DMS79 (cell line): Measurements from ENCODE around the gene KIF3A.

ENCODE experiments used
- DNase-seq: peaks from one replicate; lab custom pipeline; 2025; lab: John Stamatoyannopoulos, UW

Gene KIF3A

DNA sequence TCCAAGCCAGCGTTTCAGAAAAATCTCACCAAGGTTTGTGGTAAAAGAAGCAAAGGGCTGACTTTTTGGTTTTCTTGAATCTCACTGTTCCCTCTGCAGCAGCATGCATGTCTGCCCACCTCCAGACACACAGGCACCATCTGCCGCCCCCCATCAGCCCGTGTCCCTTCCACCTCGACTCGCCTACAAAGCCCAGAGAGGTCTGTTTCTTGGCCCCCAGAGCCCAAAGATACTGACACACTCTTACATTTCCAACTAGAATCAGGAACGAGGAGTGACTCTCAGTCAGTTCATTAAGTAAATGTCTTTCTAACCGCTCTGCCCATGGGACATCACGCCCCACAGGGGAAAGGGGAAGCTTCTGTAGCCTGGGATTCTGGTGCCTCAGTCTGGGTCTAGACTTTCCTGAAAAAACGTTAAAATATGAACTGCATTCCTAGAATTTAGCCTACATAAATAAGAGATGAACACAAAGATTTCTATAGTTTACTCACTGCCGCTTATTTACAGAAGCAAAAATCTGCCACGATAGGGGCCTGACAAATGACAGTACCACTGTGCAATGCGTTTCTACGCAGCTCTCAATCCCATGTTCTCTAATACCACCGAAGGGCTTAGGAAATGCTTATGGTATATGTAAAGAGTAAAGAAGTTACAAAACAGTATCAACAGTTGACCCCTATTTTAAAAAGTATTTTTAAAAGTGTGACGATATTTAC lies 59.5 kb downstream of the KIF3A start:
- DNase-seq: no peak

DNA sequence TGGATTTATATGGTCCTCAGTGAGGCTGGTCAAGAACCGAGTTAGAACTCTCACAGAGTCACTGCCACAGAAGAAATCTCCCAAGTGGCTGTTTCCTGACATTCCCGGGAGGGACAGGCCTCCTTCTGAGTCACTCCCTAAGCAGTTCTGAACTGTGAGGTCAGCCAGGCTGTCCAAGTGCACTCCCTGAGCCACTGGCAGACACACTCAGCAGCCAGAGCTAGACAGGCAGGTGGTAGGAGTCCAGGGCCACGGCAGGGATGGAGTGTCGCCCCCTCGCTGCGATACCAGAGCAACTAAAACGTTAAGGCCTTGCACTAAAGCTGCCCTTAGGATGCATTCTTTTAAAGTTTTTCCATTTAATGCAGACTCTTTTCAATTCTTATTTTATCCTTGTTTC lies 60.2 kb downstream of the KIF3A start:
- DNase-seq: no peak

DNA sequence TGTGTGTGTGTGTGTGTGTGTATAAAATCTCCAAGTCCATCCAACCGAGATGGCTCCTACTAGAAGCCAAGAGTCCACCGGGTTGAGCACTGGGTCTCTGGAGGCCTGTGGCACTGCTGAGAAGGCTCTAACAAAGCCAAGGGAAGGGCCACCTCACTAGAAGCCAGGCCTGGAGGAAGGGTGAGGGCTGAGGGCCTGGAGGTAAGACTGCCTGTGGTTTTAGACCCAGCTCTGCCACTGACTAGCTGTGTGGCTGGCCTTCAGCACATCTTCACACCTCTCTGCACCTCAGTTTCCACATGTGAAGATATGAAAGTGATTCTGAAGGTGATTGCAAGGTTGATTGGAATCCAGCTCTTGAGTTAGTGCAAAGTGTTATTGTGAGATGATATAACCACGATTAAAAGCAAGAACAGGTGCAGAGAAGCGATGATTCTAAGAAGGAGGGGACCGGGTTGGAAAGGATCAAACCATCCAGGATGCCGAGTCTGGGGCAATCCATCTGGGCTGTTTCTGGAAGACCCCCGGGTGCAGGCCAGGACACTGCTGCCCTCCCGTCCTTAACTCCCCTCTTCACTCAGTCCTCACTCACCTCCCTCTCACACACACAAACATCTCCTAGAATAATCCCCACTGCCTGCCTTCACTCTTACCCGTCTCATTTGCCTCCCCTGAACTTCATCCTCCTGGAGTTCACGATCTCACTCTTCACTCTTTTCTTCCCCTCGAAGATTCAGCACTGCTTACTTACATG lies 61.2 kb downstream of the KIF3A start:
- DNase-seq: no peak

DNA sequence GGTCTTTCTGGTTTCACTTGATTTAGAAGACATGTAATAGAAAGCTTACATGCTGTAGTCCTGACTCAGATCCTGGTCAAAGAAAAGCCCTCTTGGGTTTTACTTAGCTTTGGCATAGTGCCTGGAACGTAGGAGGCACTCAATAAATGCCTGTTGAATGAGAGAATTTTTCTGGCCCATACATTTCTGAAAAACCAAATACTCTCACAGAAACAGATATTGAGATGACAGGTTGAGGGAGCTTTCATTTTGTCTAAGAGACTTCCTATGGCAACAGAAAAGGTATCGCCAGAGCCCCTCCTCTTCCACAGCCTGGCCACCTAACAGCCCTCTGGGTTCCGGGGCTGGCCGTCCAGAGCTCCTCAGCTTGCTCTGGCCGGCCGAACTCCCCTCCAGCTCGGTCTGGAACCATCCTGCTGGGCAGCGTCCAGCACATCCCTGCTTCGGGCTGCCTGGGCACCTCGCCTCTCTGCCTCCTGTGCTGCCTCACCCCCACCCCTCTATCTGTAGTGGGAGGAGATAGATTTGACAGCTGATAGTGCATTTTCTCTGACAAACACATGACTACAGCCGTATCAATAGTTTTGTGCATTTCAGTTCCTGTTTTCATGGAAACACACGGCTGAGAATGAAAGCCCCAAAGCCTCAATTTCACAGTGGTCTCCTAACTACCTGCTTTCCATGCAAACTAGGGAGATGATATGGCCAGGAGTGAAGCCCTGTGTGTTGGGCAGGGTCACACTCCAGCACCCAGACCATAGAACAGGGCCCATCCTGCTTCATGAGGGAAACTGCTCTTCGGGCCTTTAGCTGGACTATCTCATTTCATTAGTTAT lies 62.5 kb downstream of the KIF3A start:
- DNase-seq: no peak

DNA sequence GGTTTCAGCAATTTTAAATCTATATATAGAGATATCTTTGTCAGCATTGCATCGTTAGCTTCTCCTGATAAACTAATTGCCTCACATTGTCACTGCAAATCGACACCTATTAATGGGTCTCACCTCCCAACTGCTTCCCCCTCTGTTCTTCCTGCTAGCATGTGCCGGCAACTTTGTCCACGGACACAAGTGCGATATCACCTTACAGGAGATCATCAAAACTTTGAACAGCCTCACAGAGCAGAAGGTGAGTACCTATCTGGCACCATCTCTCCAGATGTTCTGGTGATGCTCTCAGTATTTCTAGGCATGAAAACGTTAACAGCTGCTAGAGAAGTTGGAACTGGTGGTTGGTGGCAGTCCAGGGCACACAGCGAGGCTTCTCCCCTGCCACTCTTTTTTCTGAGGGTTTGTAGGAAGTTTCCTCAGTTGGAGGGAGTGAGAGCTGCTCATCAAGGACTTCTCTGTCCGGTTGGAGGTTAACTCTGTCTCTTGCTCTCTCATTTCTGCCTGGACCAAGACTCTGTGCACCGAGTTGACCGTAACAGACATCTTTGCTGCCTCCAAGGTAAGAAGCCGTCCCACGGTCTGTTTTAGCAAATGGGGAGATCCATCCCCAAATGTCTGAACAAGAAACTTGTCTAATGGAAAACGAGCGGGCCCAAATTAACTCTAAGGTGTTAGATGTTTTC lies 63.3 kb downstream of the KIF3A start, which contains the start of gene IL4:
Gene IL4, plus strand, starts transcription at position 51 of the 692 bp plus-strand sequence. Its CDS starts 62 bp downstream, at position 113.
- DNase-seq: no peak

DNA sequence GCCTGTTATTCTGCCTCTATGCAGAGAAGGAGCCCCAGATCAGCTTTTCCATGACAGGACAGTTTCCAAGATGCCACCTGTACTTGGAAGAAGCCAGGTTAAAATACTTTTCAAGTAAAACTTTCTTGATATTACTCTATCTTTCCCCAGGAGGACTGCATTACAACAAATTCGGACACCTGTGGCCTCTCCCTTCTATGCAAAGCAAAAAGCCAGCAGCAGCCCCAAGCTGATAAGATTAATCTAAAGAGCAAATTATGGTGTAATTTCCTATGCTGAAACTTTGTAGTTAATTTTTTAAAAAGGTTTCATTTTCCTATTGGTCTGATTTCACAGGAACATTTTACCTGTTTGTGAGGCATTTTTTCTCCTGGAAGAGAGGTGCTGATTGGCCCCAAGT lies 63.9 kb downstream of the KIF3A start:
- no peak for DNase-seq

DNA sequence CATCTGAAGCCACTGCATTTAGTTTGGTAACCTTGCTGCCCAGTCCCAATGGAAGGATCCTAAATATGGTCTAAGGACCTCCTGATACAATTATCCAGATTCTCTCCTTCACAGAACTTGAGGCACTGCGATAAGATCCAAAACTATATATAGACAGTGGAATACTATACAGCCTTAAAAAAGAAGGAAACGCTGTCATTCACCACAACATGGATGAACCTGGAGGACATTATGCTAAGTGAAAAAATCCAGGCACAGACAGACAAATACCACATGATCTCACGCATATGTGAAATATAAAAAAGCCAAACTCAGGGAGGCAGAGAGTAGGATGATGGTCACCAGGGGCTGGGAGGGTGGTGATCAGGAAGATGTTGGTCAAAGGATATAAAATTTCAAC lies 66.3 kb downstream of the KIF3A start:
- no peak for DNase-seq

DNA sequence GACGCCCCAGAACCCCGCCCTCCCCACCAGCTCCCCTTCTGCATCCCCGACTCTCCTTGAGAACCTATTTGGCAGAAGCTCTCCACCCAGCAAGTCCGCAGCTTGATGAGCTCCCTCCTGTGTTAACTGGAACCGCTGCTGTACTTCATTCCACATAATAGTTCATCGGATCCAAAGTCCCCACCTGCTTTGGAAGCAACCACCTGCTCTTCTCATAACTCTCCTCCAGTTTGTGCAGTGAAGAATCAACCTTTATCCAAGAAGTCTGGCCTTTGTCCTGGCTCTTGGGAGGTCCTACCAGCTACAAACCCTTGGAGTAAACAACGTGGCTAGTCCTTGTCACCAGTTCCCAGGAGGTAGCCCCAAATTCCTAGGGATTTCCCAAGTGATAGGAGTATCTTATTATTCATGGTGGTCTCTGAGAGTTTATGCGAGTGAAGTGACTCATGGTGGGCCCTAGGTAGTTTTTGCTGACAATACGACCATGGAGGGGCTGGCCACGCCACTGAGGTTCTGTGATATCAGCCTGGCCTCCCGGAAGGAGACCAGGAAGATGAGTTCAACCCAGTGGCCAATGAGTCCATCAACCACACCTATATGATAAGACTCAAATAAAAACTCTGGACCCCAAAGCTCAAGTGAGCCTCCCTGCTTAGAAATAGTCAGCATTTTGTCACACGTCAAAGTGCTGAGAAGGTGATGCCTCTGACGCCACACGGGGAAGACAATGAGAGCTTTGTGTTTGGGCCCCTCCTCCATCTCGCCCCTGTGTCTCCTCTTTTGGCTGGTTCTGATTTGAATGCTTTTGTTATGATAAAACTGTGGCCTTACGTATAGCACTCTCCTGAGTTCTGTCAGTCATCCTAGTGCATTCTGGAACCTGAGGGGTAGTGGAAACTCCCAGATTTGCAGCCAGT lies 67.1 kb downstream of the KIF3A start:
- DNase-seq: no peak

DNA sequence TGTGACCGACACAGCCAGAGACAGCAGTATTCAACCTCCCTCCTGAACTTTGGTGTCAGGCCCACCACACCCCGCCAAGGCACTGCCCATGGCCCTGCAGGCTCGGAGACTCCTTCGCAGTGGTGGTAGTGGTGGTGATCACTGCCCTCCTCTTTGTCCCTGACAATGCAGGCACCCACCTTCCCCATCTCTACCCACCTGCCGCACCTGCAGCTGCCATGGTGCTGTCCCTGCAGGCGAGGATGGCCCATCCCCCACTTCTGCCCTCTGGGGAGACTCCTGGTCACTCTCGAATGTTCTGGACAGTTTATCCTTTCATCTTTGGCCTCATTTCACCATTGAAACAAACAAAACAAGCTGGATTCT lies 67.9 kb downstream of the KIF3A start:
- no peak for DNase-seq

DNA sequence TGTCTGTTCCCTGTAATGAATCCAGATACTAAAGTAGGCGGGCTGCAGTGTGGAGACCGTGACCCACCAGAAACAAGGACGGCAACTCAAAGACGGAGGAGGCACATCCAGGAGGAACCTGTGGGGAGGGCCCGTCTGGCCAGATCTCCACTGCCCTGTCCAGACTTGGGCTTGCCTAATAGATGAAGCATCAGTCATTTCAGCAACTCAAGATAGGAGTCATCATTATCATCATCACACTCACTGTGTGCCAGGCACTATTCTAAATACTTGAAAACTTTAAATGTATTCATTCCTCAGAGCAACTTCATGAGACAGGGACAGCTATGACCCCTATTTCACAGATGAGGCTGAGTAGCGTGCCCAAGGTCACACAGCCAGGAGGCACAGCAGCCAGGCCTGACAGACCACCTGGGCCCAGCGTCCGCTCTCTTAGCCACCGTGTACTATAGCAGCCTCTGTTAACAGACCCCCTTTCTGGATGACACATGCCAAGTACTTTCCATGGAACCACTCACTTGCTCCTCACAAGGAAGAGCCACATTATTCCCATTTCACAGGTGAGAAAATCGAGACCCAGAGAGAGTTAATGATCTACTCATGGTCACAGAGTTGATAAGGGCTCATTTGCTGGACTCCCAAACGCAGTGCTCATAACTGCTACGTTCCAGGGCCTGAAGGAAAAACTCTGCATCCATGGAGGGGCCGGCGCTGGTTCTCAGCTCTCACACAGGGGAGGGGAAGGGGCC lies 68.5 kb downstream of the KIF3A start:
- DNase-seq: no peak

DNA sequence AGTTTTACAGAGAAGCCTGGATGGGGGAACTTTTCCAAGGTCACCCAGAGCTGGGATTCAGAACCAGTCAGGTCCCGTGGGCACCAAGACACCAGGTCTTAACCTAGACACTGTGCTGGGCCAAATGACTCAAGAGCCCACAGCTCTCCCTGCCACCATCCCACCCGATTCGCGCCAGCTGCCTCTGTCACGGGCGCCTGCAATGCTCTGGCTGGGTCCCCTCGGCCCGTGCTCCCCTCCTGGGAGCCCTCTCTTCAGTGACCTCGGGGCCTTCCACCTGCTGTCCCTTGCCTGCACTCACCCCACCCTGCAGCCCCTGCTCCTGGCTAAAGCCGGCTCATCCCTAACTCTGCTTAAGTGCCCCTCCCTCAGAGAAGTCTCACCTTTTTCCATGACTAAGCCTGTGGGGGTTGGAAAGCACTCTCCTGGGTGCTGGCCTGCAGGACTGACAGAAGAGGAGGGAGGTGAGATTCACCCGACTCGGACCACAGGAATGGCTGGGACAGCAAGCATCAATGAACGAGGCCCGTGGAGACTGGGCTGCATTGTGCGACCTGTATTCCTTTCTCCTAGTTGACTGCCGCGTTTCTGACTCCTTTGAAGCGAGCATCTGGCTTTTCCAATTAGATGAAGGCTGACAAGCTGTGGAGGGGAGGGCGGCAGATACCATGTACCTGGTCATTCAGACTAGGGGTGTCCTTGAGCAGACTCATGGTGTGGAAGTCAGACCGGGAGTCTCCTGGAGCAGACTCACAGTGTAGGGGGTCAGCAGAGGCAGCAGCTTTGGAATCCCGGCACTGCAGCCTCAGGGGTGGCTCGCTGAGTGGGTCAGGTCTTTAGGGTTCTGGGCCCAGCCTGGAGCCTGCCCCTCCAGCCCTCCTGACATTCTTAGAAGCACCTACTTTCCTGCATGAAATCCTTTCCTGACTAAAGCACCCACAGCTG lies 69.3 kb downstream of the KIF3A start:
- no peak for DNase-seq

DNA sequence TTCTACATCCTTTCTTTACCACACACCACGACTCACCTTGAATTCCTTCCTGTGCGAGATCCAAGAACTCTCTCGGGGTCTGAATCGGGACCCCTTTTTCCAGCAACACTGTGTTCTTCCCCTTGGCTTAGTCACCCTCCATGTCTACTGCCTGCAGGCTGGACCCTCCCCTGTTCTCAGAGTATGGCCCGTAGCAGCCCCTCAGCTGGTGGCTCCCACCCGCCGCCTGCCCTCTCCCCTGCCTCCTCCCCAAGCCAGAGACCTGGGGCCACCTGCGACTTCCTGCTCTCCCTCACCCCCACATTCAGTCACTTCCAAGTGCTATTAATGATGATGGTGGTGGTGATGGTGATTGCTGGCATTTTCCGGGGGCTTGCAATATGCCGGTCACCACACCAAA lies 70.0 kb downstream of the KIF3A start:
- DNase-seq: no peak

DNA sequence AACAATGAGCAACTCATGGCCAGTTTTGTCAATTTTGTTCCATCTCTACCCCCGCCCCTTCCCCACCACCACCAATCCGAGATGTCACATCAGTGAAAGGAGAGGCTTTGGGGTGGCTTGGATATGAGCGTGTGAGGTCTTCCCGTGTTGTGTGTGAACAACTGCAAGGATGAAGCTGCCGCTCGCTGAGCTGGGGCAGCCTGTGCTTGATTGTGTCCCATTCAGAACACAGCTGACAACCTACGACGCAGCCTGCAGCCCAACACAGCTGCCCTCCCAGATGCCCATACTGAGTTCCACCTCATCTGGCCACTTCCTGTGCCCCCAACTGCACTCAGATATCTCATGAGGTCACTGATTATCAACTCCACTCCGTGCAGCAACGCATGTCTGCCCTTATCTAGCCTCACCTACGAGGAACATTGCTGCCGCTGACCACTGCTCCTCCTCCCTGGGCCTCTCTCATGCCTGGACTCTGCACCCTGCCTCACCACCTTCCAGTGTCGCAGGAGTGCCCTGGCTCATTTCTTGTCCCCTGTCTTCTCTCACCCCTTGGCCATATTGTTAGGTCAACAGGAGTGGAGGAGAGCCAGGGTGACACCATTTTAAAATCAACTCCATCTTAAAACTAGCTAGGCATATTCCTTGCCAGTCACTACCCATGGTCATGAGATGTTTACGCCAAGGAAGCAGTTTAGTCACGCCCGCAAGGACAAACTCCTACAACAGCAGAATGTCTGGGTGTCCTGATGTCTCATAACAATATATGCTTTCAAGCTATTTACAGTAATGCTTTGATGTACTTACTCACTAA lies 70.8 kb downstream of the KIF3A start:
- no peak for DNase-seq

DNA sequence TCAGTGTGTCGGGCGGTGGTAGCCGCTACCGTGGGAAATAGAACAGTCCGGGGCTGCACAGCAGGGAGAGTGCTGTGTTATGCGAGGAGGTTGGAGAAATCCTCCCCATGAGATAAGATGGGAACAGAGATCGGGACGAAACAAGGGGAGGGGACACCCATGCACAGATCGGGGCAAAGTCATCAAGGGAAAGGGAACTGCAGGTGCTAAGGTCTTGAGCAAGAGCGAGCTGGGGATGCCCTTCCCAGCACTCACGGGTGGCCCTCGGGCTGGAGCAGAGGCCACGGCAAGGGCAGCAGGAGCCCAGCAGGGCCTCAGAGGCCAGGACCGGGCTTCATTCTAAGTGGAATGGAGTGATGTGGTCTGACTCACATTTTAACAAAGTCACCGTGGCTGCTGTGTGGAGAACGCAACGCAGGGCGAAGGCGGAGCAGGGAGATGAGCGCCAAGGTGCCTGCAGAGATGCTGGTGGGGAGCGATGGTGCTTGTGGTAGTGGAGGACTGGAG lies 71.7 kb downstream of the KIF3A start:
- no peak for DNase-seq

DNA sequence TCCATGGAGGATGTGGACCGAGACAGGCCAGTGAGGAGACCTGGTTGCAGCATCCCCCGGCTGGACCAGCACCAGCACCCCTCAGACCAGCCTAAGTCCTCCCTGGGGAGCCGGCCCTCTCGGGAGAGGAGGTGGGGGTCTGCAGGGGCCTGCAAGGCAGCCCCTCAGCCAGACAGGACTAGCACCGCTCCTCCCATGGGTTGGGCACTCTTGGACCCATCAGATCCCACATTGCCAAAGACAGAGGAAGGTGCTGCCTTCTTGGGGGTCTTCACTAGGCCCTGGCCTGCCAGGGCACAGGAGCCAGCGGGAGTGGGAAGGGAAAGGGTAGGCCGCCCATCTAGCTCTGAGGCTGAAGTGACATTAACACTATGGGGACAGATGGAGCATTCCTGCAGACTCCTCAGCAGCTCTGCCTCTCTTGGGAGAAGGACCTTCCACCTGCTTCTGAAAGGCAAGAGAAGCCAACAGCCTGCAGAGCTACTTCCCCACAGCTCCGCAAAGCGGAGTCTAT lies 72.6 kb downstream of the KIF3A start:
- DNase-seq: no peak

DNA sequence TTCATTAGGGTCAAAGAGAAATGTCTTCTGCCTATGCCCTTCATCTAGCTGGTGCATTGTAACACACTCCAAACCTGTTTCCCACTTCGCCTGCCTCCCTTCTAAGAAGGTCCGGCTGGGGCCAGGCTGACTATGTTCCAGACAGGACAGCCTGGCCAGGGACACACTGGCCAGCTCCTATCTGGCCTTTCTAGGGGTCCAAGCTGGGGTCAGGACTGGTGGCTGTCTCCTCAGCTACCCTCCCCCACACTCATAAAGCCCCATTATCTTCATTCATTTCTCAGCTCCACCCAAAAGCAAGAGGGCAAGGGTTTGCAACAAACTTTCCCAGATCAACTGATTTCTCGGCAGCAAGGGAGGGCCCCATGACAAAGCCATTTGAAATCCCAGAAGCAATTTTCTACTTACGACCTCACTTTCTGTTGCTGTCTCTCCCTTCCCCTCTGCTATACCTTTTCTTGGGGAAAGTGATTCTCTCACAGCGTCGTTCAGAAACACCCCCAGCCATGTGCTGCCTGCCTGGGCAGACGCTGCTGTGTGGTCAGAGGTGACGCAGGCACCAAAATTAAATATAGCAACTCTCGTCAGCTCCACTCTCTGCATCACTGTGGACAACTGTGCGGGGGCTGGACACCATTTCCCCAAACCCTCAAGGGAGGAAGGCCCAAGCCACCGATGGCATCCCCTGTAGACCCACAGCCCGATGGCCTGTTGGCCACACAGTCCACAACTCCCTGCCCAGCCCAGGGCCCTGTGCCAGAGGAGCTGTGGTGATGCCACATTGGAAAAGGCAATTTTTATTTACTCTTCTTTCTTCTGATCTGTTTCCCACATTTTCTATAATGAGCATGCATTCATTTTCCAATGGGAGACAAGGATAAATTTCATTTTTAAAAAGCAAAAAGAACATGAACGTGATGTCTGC lies 73.3 kb downstream of the KIF3A start:
- no peak for DNase-seq
